Lower leg skin (tissue), 3 donors: ENCODE results near the gene ABRAXAS1.

ENCODE experiments used
- POLR2A ChIP-seq, 2 donors: fragments of 450-650 bp; IDR thresholded peaks; one replicate each; pipeline ENCODE4 v1.6.1; 2016 to 2017; ENCODE audit warnings: antibody characterized with exemption in 2 of 2, mild to moderate bottlenecking in 1 of 2, moderate library complexity in 1 of 2
- TF ChIP-seq, protein P1 (sequence below), 3 donors: fragments of 450-650 bp; IDR thresholded peaks; one replicate each; pipeline ENCODE4 v1.5.1; 2016; ENCODE audit warnings: antibody characterized with exemption in 3 of 3, mild to moderate bottlenecking in 3 of 3, moderate library complexity in 2 of 3

DNA sequence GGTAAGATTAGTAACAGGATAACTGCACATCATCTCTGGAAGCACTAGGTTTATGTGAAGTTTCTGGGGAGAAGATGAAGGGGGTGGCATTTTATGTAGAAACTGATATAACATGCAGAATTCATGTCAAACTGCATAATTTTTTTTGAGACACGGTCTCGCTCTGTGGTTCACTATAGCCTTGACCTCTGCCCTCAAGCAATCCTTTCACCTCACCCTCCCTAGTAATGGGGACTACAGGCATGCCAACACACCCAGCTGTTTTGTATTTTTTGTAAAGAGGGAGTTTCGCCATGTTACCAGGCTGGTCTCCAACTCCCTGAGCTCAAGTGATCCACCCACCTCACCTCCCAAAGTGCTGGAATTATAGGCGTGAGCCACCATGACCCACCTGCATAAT is 11.5 kb downstream of the ABRAXAS1 start:
- TF ChIP-seq, protein P1, sequence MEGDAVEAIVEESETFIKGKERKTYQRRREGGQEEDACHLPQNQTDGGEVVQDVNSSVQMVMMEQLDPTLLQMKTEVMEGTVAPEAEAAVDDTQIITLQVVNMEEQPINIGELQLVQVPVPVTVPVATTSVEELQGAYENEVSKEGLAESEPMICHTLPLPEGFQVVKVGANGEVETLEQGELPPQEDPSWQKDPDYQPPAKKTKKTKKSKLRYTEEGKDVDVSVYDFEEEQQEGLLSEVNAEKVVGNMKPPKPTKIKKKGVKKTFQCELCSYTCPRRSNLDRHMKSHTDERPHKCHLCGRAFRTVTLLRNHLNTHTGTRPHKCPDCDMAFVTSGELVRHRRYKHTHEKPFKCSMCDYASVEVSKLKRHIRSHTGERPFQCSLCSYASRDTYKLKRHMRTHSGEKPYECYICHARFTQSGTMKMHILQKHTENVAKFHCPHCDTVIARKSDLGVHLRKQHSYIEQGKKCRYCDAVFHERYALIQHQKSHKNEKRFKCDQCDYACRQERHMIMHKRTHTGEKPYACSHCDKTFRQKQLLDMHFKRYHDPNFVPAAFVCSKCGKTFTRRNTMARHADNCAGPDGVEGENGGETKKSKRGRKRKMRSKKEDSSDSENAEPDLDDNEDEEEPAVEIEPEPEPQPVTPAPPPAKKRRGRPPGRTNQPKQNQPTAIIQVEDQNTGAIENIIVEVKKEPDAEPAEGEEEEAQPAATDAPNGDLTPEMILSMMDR (IDR thresholded peaks at IDR 0.05), result no peak
- no peak for TF ChIP-seq POLR2A (IDR thresholded peaks at IDR 0.05)
